ENCODE measurements around the gene RBFA. TPM values are rescaled to one million over a fixed set of nuclear protein-coding genes. Genes with fewer than 3 reads are reported as not detected.

RBFA gene
- total and polyA plus RNA-seq, 2 of the 13 experiments (the other 11 are each of a cell fraction or from before 2014, with no cell fraction given): 29.7 to 42.4 TPM

DNA sequence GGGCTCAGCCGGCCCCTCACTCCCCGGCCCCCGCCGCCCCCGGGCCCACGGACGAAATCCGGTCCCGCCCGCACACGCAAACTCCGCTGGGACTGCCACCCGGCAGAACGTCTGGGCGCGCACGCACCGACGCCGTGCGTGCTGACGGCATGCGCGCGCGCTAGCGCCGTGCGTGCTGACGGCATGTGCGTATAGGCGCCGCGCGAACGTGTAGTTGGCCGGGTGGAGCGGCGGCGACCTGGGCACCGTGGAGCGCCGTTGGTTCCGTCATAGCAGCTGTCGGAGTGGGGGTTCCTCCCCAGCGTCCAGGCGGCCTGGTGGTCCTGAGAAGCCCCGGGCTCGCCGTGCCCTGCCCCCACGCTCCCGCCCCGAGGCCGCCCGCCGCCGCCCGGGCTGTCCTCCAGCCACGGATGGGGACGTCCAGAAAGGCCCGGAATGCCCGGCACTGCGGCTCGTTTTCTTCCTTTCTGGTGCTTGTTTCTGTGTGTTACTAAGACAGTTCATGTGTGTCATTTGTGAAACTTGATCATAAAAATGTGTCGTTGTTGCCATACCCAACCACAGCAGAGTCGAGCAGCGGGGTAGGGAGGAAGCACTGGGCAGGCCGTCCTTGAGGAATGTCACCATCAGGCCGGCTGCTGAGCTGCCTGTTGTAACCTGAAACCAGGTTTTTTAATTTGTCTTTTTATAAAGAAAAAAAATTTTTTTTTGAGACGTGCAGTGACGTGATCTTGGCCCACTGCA lies 45.6 kb upstream of the RBFA start, which contains the start of gene TXNL4A (continued):
- TF ChIP-seq DMTF1 (CRISPR knock-in tag; IDR thresholded peaks at IDR 0.05) (no peak), ZMAT5 (CRISPR knock-in tag; IDR thresholded peaks at IDR 0.05; ENCODE audit: borderline replicate concordance, low read depth) (no peak), BCL6 (CRISPR knock-in tag; IDR thresholded peaks at IDR 0.05) (no peak), HDAC2 (CRISPR knock-in tag; IDR thresholded peaks at IDR 0.05) (peak; percentile 49), POLR2AphosphoS5 (IDR thresholded peaks at IDR 0.05; ENCODE audit: low read depth, low read length) (peak; percentile 92), TOPORS (CRISPR knock-in tag; IDR thresholded peaks at IDR 0.05) (no peak), SMYD3 (CRISPR knock-in tag; IDR thresholded peaks at IDR 0.05) (no peak; the same call in 1 of the 2 replicates), PRMT3 (CRISPR knock-in tag; IDR thresholded peaks at IDR 0.05; ENCODE audit: borderline replicate concordance, low read depth) (no peak), MZF1 (CRISPR knock-in tag; IDR thresholded peaks at IDR 0.05; ENCODE audit: borderline replicate concordance) (no peak), ZKSCAN5 (CRISPR knock-in tag; IDR thresholded peaks at IDR 0.05) (no peak), E2F5 (CRISPR knock-in tag; conservative IDR thresholded peaks at IDR 0.05) (peak; percentile 76; the same call in 1 of the 2 replicates), DMAP1 (CRISPR knock-in tag; IDR thresholded peaks at IDR 0.05) (peak; percentile 83), RBFOX2 (IDR thresholded peaks at IDR 0.05; ENCODE audit: low read depth, low read length) (peak; percentile 95), HMGXB3 (CRISPR knock-in tag; IDR thresholded peaks at IDR 0.05; ENCODE audit: borderline replicate concordance) (no peak), KDM5A (IDR thresholded peaks at IDR 0.05; ENCODE audit: borderline replicate concordance, low read length) (no peak; the same call in 1 of the 2 replicates), PITX1 (CRISPR knock-in tag; IDR thresholded peaks at IDR 0.05) (peak; percentile 21; the same call in 1 of the 2 replicates)
- TF ChIP-seq, protein P1, sequence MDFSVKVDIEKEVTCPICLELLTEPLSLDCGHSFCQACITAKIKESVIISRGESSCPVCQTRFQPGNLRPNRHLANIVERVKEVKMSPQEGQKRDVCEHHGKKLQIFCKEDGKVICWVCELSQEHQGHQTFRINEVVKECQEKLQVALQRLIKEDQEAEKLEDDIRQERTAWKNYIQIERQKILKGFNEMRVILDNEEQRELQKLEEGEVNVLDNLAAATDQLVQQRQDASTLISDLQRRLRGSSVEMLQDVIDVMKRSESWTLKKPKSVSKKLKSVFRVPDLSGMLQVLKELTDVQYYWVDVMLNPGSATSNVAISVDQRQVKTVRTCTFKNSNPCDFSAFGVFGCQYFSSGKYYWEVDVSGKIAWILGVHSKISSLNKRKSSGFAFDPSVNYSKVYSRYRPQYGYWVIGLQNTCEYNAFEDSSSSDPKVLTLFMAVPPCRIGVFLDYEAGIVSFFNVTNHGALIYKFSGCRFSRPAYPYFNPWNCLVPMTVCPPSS (IDR thresholded peaks at IDR 0.05): no peak
- TF ChIP-seq, protein P2, sequence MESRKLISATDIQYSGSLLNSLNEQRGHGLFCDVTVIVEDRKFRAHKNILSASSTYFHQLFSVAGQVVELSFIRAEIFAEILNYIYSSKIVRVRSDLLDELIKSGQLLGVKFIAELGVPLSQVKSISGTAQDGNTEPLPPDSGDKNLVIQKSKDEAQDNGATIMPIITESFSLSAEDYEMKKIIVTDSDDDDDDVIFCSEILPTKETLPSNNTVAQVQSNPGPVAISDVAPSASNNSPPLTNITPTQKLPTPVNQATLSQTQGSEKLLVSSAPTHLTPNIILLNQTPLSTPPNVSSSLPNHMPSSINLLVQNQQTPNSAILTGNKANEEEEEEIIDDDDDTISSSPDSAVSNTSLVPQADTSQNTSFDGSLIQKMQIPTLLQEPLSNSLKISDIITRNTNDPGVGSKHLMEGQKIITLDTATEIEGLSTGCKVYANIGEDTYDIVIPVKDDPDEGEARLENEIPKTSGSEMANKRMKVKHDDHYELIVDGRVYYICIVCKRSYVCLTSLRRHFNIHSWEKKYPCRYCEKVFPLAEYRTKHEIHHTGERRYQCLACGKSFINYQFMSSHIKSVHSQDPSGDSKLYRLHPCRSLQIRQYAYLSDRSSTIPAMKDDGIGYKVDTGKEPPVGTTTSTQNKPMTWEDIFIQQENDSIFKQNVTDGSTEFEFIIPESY (CRISPR knock-in tag; IDR thresholded peaks at IDR 0.05): no peak

All from HepG2 (cell line).